Measurements from ENCODE around the gene EMID1. TPM values are rescaled to one million over a fixed set of nuclear protein-coding genes. Genes with fewer than 3 reads are reported as not detected.
"Not testable (repeated sequence)": the region's sequence is repeated elsewhere in the genome, so short reads cannot be mapped to it uniquely, and the experiment has no call there.

Gene EMID1
- total RNA-seq, 1 donor from 2014 or later, result 2.3 TPM

DNA sequence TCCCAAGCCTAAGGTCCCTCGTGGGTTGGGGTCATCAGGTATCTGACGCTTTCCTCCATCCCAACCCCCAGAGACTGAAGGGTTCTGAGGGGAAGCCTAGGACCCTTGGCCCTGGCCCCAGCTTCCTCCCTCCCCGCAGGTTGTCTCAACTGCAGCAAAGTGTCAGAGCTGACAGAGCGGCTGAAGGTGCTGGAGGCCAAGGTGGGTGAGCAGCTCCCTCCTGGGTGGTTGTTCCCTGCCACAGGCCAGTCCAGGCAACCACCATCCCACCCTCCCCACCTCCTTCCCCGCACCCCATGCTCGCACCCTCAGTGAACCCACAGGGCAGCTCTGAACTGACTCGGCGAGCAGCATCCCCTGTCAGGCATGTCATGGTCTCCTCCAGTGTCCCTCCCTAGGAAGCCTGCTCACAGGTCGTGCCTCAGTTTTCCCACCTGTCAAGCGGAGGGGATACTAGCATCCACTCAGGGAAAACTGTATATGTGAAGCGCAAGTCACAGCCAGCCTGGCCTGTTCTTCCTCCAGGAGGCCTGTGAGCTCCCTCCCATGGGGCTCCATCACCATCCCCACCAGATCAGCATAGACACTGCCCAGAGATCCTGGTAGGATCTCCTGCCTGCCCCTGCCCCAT, 20.8 kb downstream of the EMID1 start:
- DNase-seq (ENCODE audit: extremely low read depth, low read depth, low spot score), result no peak

DNA sequence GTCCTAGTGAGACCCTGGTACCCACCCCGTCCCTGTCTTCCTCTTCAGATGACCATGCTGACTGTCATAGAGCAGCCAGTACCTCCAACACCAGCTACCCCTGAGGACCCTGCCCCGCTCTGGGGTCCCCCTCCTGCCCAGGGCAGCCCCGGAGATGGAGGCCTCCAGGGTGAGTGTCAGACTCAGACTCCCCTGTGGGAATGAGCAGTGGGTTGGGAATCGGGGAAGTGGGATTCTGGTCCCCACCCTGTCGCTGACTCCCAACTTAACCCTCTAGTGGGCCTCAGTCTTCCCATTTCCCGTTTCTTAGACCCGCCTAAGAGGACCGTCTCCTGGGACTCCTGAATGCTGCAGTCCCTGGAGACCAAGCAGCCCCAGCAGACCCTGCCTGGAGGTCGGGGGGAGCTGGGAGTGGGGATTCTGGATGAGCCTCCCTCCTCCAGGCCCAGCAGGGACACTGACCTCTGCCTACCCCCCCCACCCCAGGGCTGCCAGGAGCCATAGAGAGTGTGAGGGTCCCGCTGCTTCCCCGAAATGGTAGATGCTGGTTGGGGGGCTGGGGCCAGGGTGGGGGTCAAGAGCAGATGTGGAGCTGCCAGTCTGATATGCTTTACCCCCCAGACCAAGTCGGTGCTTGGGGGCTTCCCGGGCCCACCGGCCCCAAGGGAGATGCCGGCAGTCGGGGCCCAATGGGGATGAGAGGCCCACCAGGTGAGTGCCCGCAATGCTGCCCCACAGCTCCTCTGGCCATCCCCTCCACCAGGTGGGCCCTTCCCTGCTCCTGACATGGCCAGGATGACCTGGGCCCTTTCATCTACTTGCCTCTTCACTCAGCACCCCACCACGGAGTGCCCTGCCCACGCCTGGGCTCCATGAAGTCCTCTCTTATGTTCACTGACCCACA, 25.5 kb downstream of the EMID1 start:
- no peak for DNase-seq (ENCODE audit: extremely low read depth, low read depth, low spot score)

DNA sequence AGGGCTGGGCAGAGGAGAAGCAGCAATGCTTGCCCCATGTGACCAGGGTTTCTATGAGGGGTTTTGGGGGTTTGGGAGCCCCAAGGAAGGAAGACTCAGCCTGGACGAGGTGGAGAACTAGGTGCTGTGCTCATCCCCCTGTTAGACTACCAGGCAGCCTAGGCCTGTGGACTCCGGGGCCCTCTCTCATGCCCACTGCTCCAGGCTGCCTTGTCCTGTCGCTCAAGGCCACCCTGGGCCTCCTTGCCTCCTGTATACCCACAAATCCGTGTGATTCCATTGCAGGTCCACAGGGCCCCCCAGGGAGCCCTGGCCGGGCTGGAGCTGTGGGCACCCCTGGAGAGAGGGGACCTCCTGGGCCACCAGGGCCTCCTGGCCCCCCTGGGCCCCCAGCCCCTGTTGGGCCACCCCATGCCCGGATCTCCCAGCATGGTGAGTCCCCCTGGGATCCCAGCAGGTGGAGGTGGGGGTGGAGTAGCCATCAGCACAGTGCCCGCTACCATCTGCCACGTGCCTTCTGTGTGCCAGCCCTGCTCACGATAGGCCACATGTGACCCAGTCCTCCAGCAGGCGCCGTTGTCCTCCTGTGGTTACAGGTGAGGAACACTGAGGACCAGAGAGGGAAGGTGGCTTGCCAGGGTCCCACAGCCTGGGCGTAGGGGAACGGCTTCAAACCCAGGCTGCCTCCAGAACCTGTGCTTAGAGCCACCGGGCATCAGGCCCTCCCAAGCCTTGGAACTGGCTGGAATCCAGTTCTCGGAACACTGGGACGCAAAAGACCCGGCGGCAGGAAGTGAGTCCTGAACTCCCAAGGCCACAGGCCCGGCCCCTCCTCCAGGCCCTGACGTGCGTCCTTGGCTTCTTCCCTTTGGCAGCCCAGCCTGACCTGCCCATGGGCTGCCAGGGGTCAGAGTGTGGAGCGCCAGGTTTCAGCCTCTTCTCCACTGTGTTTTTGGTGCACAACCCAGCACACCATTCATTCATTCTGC, 26.6 kb downstream of the EMID1 start:
- DNase-seq (ENCODE audit: extremely low read depth, low read depth, low spot score), result no peak

DNA sequence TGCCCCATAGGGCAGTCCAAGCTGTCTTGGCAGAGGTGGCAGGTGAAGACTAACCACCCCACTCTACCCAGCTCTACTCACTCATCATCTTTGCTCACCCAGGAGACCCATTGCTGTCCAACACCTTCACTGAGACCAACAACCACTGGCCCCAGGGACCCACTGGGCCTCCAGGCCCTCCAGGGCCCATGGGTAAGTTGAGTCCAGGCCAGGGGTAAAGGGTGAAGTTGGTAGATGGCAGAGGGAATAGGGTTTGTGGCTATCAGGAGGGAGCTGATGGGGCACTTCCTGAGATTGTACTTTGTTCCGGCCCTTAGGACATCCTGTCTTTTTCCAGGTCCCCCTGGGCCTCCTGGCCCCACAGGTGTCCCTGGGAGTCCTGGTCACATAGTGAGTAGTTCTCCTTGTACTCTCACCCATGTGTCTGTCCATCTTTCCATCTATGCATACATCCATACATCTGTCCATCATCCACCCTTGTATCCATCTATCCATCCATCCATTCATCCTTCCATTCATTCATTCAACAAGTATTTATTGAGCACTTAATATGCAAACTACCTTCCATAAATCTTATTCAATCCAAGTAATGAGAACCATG, 27.7 kb downstream of the EMID1 start:
- DNase-seq (ENCODE audit: extremely low read depth, low read depth, low spot score), result no peak

DNA sequence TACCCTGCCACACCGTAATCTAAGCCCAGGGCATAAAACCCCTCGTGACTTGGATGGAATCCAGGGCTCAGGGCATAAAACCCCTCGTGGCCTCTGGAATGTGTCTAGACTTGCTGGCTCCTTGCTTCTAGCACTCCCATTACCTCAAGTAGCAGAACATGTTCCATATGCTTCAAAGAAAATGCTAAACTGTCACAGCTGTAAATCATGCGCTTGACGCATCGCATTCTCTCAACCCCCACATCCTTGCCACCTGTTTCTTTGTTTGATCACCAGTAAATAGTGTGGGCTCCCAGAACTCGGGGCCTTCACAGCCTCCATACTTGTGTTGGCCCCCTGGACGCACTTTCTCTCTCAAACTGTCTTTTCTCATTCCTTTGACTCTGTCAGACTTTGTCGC, 34.8 kb downstream of the EMID1 start:
- not testable (repeated sequence) for DNase-seq (ENCODE audit: extremely low read depth, low read depth, low spot score)

DNA sequence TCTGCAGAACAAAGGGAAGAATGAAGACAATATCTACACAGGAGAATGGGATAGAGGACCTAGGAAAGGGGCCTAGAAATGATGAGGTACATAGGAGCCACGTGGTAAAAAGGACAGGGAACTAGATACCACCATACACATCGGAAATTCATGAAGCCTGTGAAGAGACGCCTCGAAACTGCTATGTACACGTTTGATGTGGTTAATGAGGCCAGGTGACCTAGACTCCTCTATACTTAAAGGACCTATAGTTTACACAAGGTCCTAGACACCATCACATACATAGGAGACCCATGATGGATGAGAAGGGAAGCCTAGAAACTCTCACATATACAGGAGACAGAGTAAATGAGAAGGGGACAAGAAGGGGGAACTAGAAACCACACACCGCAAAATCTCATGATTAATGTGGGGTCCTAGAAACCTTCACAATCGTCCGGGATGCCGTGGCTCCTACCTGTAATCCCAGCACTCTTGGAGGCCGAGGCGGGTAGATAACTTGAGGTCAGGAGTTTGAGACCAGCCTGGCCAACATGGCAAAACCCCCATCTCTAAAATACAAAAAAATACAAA, 38.3 kb downstream of the EMID1 start:
- no peak for DNase-seq (ENCODE audit: extremely low read depth, low read depth, low spot score)

DNA sequence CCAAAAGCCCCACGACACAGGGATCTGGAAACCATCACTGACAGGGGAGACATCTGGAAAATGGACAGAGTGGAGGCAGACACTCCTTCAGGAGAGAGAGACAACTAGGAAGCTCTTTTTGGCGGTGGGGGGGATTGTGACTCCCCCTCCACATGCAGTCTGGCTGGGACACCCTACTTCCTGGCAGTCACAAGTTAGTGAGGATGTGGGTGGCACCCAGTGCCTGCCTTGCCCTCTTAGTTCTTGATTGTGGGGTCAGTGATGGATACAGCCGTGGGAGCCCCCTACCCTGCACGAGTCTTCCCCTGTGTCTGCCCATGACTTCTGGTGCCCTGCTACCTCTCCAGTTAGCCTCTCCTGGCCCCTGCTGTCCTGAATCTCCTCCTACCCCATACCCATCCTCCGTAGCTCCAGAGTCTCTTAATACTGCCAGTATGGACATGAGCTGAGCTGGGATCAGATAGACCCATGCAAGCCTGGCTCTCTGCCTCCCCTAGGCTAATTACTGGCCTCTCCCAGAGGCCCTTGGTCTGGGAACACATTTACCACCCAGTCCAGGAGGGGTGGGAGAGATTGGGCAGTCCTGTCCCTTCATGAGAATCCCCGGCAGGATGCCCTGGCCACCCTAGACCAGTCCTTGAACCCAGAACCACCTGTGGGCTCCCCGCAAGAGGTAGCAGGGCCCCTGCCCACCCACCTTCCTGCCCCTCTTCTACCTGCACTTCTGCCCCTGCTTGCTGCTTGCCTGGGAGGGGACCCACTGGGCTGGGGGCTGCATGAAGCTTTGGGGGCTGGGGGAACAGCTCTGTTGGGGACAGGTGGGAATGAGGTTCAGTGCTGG, 39.3 kb downstream of the EMID1 start:
- no peak for DNase-seq (ENCODE audit: extremely low read depth, low read depth, low spot score)

DNA sequence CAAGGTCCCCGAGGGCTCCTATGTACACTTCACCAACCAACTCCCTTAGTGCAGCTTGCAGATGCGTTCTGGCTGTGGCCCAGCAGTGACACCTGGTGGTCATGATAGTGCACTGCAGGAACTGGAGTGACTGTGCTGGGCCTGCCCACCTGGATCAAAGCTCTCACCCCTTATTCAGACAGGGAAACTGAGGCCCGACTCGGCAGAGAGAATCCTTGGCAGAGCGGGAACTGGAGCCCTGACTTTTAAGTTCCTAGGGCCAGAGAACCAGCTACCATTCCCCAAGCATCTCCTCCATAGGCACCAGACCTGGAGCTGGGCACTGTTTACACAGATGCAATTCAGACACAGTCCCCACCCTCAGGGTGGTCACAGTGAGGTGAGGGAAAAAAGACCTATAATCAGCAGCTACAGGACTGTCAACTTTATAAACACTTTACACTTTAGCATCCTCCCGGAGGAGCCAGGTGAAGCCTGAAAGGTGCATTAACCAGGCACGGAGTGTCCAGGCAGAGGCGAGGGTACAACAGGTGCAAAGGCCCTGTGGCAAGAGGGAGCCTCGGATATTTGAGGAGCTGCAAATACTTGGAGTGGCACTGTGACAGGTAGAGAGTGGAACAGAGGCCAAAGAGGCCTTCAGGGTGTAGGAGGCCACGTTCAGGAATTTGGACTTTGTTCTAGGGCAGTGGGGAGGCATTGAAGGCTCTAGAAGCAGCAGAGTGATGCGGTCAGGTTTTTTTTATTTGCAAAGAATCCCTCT, 40.1 kb downstream of the EMID1 start:
- DNase-seq (ENCODE audit: extremely low read depth, low read depth, low spot score), result no peak

DNA sequence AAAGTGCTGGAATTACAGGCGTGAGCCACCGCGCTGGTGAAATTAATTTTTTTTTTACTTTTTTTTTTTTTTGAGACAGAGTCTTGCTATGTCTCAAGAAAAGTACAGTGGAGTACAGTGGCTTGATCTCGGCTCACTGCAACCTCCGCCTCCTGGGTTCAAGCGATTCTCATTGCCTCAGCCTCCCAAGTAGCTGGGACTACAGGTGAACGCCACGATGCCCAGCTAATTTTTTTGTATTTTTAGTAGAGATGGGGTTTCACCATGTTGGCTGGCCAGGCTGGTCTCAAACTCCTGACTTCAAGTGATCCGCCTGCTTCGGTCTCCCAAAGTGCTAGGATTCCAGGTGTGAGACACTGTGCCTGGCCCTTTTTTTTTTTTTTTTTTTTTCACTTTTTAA, 42.2 kb downstream of the EMID1 start:
- DNase-seq (ENCODE audit: extremely low read depth, low read depth, low spot score), result not testable (repeated sequence)

DNA sequence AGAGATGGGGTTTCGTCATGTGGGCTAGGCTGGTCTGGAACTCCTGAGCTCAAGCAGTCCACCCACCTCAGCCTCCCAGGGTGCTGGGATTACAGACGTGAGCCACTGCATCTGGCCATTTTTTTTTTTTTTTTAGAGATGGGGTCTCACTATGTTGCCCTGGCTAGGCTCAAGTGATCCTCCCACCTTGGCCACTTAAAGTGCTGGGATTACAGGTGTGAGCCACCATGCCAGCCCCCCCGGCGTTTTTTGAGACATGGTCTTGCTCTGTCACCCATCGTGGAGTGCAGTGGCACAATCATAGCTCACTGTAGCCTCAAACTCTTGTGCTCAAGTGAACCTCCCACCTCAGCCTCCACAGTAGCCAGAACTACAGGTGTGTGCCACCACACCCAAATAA, 45.6 kb downstream of the EMID1 start:
- no peak for DNase-seq (ENCODE audit: extremely low read depth, low read depth, low spot score)

DNA sequence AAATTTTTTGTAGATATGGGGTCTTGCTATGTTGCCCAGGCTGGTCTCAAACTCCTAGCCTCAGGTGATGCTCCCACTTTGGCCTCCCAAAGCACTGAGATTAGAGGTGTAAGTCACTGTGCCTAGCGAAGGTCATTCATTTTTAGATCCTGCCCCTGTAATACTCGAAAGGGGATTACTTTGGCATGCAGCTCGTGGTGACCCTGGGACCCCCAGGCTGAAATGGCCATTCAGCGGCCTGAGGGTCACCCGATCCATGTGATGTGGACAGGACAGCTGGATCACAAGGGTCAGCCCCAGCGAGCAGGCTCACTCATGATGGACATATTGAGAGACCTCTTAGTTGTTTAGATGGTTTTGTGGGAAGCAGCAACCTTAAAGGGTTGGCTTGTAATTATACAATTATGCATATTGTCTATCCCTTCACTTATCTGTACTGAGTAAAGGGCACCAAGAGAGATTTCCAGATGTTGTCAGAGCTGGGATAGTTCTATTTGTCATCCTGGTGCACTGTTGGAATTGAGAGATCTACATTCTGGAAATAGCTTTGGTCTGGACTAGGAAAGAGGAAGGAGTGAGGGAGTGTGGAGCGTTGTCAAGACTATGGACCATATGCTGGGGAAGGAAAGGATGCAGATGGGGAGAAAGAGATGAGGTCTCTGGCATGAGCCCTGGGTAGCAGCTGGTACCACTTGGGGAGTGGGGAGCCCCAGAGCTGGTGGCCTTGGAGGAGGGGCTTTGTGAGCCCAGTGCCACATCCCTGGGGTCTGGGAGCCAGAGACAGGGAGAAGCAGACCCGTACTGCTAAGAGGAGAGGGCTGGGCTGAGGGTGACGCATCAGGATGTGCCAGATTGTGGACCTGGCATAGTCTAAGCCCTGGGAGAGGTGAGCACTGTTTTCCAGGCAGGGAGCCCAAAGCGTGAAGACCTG, 46.5 kb downstream of the EMID1 start:
- no peak for DNase-seq (ENCODE audit: extremely low read depth, low read depth, low spot score)

DNA sequence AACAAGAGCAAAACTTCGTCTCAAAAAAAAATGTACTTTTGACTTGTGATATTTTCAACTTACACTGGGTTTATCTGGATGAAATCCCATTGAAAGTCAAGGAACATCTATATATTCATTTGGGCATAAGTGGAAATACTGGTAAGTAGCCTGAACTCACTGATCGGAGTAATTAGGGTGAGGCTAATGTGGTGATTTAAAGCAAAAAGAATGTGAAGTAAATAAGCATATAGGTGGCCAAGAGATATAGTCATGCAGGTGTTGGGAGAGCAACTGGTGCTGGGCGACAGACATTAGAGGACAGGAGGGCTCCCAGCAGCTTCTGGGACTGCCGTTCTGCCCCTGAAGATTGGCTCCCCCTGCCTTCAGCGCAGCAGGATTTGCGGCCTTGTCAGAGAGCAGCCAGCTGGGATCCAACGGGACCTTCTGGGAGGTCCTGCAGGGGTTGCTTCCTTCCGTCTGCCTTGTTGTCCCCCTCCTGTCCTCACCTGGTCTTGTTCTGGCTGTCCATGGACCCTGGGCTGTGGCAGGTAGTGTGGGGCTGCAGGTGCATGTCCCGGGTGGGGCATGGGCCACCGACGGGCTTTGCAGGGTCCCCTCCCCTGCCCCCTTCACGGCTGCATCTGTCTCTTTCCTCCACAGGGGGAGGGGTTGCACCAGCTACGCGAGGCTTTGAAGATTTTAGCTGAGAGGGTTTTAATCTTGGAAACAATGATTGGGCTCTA, 48.0 kb downstream of the EMID1 start:
- no peak for DNase-seq (ENCODE audit: extremely low read depth, low read depth, low spot score)

DNA sequence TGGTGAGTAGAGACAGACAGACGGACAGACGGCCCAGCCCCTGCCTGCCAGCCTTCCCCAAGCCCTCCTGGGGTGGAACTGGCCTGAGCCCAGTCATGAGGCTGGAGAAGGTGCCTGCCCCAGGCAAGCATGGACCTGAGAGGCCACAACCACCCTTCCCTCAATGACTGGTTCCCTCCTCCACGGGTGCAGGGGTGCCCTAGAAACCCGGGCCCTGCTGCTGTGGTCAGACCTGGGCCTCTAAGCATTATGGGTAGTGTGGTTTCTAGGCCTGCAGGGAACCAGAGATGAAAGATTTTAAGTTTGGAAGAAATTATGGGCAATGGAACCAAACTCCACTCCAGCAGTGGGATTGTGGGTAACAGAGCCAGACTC, 48.6 kb downstream of the EMID1 start:
- no peak for DNase-seq (ENCODE audit: extremely low read depth, low read depth, low spot score)

DNA sequence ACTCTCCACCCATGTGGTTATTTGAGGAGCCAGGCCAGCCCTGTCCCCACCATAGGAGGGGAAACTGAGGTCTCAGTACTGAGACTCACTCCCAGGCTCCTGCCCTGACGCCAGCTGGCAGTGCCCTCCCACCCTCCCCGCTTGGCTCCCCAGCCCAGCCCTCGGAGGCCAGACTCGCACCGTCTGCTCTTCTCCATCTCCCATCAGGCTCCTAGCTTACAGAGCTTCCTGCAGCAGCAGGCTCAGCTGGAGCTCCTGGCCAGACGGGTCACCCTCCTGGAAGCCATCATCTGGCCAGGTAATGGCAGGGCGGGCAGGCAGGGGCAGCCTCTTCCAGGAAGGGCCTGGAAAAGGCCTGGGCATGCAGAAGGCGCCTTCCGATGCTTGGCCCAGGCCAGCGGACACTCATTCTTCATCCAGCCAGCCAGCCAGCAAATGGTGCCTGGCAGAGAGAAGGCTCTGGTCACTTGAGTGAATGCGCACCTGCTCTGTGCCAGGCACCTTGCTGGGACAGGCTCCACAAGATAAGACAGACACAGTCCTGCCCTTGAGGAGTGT, 49.4 kb downstream of the EMID1 start:
- DNase-seq (ENCODE audit: extremely low read depth, low read depth, low spot score), result no peak

DNA sequence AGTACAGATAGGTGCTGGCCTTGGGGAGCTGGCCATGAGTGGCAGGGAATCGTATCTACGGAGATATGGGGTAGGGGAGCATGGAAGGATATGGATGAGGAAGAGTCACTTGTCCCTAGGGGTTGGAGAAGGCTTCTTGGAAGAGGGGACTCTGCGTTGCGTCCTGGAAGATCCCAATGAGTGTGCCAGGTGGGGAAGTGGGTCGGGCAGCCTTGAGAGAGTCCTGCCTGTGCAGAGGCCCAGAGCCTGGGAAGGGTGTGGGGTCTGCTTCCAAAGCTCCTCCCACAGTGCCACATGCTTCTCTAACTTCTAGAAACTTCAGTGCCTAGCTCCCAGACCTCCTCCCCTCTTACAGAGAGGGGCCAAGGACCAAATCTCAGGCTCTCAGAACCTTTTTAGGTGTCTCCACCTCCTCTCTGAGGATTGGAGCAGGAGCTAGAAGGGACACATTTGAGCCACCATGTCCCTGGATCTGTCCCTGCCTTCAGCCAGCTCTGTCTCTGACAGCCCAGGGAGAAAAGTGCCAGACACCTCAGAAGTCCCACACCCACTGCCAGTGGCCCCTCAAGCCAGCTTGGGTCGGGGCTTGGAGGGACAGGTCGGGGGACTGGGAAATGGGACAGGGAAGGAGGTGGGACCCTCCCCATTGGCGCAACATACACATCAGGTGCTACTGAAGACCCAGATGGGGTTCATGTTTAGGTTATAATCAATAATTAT, 51.1 kb downstream of the EMID1 start:
- no peak for DNase-seq (ENCODE audit: extremely low read depth, low read depth, low spot score)

DNA sequence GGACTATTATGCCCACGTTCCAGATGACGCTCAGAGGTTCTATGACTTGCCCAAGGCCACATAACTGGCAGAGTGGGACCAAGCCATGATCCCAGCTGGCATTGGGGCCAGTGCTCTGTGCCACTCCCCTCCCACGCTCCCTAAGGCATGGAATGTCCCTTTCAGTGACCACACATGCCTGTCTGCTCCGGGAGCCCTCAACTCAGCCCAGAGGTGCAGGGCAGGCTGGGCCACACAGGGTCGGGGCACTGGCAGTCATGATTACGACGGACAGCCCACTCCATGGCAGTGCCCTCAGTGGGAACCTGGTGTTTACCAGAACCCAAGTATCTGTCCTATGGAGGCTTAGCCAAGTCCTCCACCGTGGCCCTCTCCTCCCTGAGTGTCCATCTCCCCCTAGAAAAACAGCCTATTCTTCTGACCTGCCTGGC, 52.1 kb downstream of the EMID1 start:
- no peak for DNase-seq (ENCODE audit: extremely low read depth, low read depth, low spot score)

Measured in glomerular endothelial cell (primary cell).